ENCODE measurements around the gene MRPS18B.

Gene MRPS18B
- long read RNA-seq, transcript MRPS18B-206 (7 exons, 1,532 nt) = major isoform, 667 of 695 reads
- long read RNA-seq, partial matches to known transcripts = 8 of 695 reads
- long read RNA-seq, other reads (novel, unspliced or antisense) = 19 of 695 reads

DNA sequence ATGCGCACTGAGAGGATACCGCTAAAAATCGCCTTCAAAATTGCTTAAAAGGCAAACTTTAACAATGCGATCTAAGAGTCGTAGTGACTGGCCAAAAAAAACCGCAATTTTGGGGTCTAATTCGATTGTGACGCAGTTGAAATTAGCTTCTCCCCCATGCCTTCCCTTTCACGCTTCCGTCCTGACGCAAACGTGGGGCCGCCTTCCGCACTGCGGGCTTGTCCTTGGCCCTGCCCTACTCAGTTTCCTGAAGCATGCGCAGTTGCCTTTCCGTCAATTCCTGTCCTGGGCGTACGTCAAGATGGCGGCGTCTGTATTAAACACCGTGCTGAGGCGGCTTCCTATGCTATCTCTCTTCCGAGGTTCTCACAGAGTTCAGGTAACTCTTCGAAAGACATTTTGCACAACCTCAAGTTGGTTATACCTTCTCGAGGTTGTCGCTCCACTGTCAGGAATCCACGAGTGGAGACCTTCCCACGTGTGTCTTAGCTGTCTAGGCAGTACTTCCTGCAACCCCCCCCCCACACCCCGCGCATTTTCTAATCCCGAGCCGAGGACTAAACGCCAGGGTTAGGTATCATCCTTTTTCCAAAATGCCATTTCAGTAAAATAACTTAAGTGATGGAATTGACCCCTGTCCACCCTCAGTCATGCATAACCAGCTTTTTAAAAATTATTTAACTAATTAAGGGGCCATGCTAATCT lies at the start of gene MRPS18B:
Gene MRPS18B, plus strand, starts transcription at position 276 of the 705 bp plus-strand sequence. Its CDS starts 26 bp downstream, at position 302.
- Histone ChIP-seq H3K27ac (replicated peaks) (peak within 1 kb of the TSS; percentile 99), H3K4me3 (replicated peaks; ENCODE audit: insufficient read depth, low read length) (peak within 1 kb of the TSS; percentile 83), H3K27me3 (ENCODE audit: insufficient read depth, poor library complexity, severe bottlenecking) (no peaks in the 10 kb centered on the region)
- DNase-seq (ENCODE audit: low read depth in 1 of 2, low spot score in 1 of 2) = peak; percentile 98 to 99
- TF ChIP-seq GABPA (IDR thresholded peaks at IDR 0.05; ENCODE audit: low read depth) (peak; percentile 48; the same call in 1 of the 2 replicates), CTCF (IDR thresholded peaks at IDR 0.05; ENCODE audit: insufficient read depth, low read length) (no peak), POLR2AphosphoS5 (IDR thresholded peaks at IDR 0.05; ENCODE audit: low read depth) (peak; percentile 95), SPI1 (IDR thresholded peaks at IDR 0.05; ENCODE audit: borderline replicate concordance, low read depth) (peak; percentile 35; the same call in 1 of the 2 replicates)
- TF ChIP-seq, protein P1, sequence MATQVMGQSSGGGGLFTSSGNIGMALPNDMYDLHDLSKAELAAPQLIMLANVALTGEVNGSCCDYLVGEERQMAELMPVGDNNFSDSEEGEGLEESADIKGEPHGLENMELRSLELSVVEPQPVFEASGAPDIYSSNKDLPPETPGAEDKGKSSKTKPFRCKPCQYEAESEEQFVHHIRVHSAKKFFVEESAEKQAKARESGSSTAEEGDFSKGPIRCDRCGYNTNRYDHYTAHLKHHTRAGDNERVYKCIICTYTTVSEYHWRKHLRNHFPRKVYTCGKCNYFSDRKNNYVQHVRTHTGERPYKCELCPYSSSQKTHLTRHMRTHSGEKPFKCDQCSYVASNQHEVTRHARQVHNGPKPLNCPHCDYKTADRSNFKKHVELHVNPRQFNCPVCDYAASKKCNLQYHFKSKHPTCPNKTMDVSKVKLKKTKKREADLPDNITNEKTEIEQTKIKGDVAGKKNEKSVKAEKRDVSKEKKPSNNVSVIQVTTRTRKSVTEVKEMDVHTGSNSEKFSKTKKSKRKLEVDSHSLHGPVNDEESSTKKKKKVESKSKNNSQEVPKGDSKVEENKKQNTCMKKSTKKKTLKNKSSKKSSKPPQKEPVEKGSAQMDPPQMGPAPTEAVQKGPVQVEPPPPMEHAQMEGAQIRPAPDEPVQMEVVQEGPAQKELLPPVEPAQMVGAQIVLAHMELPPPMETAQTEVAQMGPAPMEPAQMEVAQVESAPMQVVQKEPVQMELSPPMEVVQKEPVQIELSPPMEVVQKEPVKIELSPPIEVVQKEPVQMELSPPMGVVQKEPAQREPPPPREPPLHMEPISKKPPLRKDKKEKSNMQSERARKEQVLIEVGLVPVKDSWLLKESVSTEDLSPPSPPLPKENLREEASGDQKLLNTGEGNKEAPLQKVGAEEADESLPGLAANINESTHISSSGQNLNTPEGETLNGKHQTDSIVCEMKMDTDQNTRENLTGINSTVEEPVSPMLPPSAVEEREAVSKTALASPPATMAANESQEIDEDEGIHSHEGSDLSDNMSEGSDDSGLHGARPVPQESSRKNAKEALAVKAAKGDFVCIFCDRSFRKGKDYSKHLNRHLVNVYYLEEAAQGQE (IDR thresholded peaks at IDR 0.05; ENCODE audit: insufficient replicate concordance, low read depth) = peak; percentile 75

GRCh38 chr6:30568245-30568644 lies 49.4 kb upstream of the MRPS18B start:
- Histone ChIP-seq H3K4me3 (replicated peaks; ENCODE audit: insufficient read depth, low read length) (no peak overlapping the region), H3K27ac (replicated peaks) (no peak overlapping the region), H3K27me3 (ENCODE audit: insufficient read depth, poor library complexity, severe bottlenecking) (no peaks in the 10 kb centered on the region)
- TF ChIP-seq CTCF (IDR thresholded peaks at IDR 0.05; ENCODE audit: insufficient read depth, low read length) (no peak), POLR2AphosphoS5 (IDR thresholded peaks at IDR 0.05; ENCODE audit: low read depth) (no peak), SPI1 (IDR thresholded peaks at IDR 0.05; ENCODE audit: borderline replicate concordance, low read depth) (no peak), GABPA (IDR thresholded peaks at IDR 0.05; ENCODE audit: low read depth) (no peak)
- TF ChIP-seq, protein P1 (IDR thresholded peaks at IDR 0.05; ENCODE audit: insufficient replicate concordance, low read depth) = no peak
- no peak for DNase-seq (ENCODE audit: low read depth in 1 of 2, low spot score in 1 of 2)

DNA sequence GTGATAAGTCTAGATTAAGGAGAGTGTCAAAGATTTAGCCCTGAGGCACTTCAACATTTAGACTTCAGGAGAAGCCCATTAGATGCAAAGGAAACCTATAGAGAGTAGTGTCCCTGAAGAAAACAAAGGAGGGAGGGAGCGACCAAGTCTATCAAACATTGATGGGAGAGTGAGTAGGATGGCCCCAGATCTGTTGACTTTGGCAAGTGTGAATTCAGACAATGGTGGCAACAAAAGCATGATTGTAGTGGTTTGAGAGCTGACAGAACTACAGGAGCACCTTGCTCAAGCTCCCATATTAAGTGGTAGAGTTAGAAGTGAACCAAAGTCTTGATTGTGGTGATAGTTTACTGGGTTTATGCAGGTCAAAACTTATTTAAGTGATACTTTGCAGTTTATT lies 47.4 kb upstream of the MRPS18B start:
- no peak overlapping the region for H3K27ac ChIP-seq (replicated peaks)
- peak overlapping the region; percentile 89 for H3K4me3 ChIP-seq (replicated peaks; ENCODE audit: insufficient read depth, low read length)
- DNase-seq (ENCODE audit: low read depth in 1 of 2, low spot score in 1 of 2) = no peak
- TF ChIP-seq, protein P1 (IDR thresholded peaks at IDR 0.05; ENCODE audit: insufficient replicate concordance, low read depth) = no peak
- TF ChIP-seq POLR2AphosphoS5 (IDR thresholded peaks at IDR 0.05; ENCODE audit: low read depth) = no peak
- no peak for TF ChIP-seq CTCF (IDR thresholded peaks at IDR 0.05; ENCODE audit: insufficient read depth, low read length)
- TF ChIP-seq SPI1 (IDR thresholded peaks at IDR 0.05; ENCODE audit: borderline replicate concordance, low read depth) = no peak
- TF ChIP-seq GABPA (IDR thresholded peaks at IDR 0.05; ENCODE audit: low read depth) = no peak
- H3K27me3 ChIP-seq (ENCODE audit: insufficient read depth, poor library complexity, severe bottlenecking) = no peaks in the 10 kb centered on the region

Measured in HL-60 (cell line).